Mucosa of rectum (tissue), 2 donors: Measurements from ENCODE around the gene CHST14.

Experiments used
- H3K27ac ChIP-seq, 2 donors: one replicate each; pipeline ENCODE4 v1.7.0; 2013; ENCODE audit warnings: inconsistent platforms in 2 of 2, low read depth in 2 of 2, low read length in 2 of 2
- H3K27me3 ChIP-seq, 2 donors: one replicate each; pipeline ENCODE4 v1.7.0; 2013; ENCODE audit warnings: low read length in 2 of 2; ENCODE audit not compliant: control insufficient read depth in 2 of 2, insufficient read depth in 2 of 2
- H3K36me3 ChIP-seq, 2 donors: one replicate each; pipeline ENCODE4 v1.7.0; 2013; ENCODE audit warnings: low read length in 2 of 2; ENCODE audit not compliant: control insufficient read depth in 2 of 2, insufficient read depth in 2 of 2
- H3K4me1 ChIP-seq, 2 donors: one replicate each; pipeline ENCODE4 v1.7.0; 2013; ENCODE audit warnings: low read length in 2 of 2, mild to moderate bottlenecking in 1 of 2; ENCODE audit not compliant: control insufficient read depth in 2 of 2, insufficient read depth in 2 of 2
- H3K4me3 ChIP-seq, 2 donors: one replicate each; pipeline ENCODE4 v1.7.0; 2013; ENCODE audit warnings: low read length in 2 of 2
- H3K9ac ChIP-seq, 2 donors: one replicate each; pipeline ENCODE4 v1.7.0; 2013; ENCODE audit warnings: low read length in 2 of 2, low read depth in 1 of 2, mild to moderate bottlenecking in 1 of 2
- H3K9me3 ChIP-seq, 2 donors: one replicate each; pipeline ENCODE4 v1.7.0; 2013; ENCODE audit warnings: low read length in 2 of 2; ENCODE audit not compliant: control insufficient read depth in 2 of 2
- donor health status: healthy.
- donor health status: Normal muscosa, but diverticular disease.

The CHST14 gene

GRCh38 chr15:40489274-40490175, 18.7 kb downstream of the CHST14 start:
- no peaks in the 10 kb centered on the region for H3K36me3 ChIP-seq
- H3K27ac ChIP-seq, result no peak overlapping the region
- H3K4me1 ChIP-seq, result no peaks in the 10 kb centered on the region
- no peak overlapping the region for H3K4me3 ChIP-seq
- H3K9me3 ChIP-seq, result no peaks in the 10 kb centered on the region
- H3K27me3 ChIP-seq, result no peaks in the 10 kb centered on the region
- no peak overlapping the region for H3K9ac ChIP-seq

- Histone ChIP-seq H3K36me3 (no peaks in the 10 kb centered on the region), H3K4me3 (no peak overlapping the region), H3K4me1 (no peaks in the 10 kb centered on the region), H3K9me3 (no peaks in the 10 kb centered on the region), H3K27me3 (no peaks in the 10 kb centered on the region), H3K9ac (no peak overlapping the region), H3K27ac (no peak overlapping the region)
These were observed 22.5 kb downstream of the CHST14 start for GRCh38 chr15:40493089-40493840.

- H3K4me1 ChIP-seq, result no peaks in the 10 kb centered on the region
- H3K9me3 ChIP-seq, result no peaks in the 10 kb centered on the region
- H3K27me3 ChIP-seq, result peaks cover 0 to 3% of the 10 kb centered on the region in 2 donors
- H3K27ac ChIP-seq, result no peak overlapping the region
- H3K36me3 ChIP-seq, result no peaks in the 10 kb centered on the region
- no peak overlapping the region for H3K9ac ChIP-seq
- no peak overlapping the region for H3K4me3 ChIP-seq
These were observed 24.7 kb downstream of the CHST14 start for GRCh38 chr15:40495516-40495915.

GRCh38 chr15:40498418-40498817, 27.6 kb downstream of the CHST14 start:
- Histone ChIP-seq H3K27me3 (peaks cover 0 to 6% of the 10 kb centered on the region in 2 donors), H3K9me3 (no peaks in the 10 kb centered on the region), H3K9ac (no peak overlapping the region), H3K4me3 (no peak overlapping the region), H3K4me1 (no peaks in the 10 kb centered on the region), H3K27ac (no peak overlapping the region), H3K36me3 (no peaks in the 10 kb centered on the region)

GRCh38 chr15:40498891-40499290, 28.1 kb downstream of the CHST14 start:
- no peaks in the 10 kb centered on the region for H3K4me1 ChIP-seq
- peaks cover 0 to 10% of the 10 kb centered on the region in 2 donors for H3K27me3 ChIP-seq
- H3K9ac ChIP-seq, result no peak overlapping the region
- H3K36me3 ChIP-seq, result no peaks in the 10 kb centered on the region
- no peak overlapping the region for H3K4me3 ChIP-seq
- no peaks in the 10 kb centered on the region for H3K9me3 ChIP-seq
- H3K27ac ChIP-seq, result no peak overlapping the region

- Histone ChIP-seq H3K4me1 (no peaks in the 10 kb centered on the region), H3K36me3 (no peaks in the 10 kb centered on the region)
These were observed 29.1 kb downstream of the CHST14 start for GRCh38 chr15:40499931-40500330.

GRCh38 chr15:40500568-40501330, 30.0 kb downstream of the CHST14 start:
- H3K27me3 ChIP-seq, result peaks cover 2 to 11% of the 10 kb centered on the region in 2 donors
- no peaks in the 10 kb centered on the region for H3K36me3 ChIP-seq
- no peaks in the 10 kb centered on the region for H3K9me3 ChIP-seq

More at GRCh38 chr15:40499931-40500330, 29.1 kb downstream of the CHST14 start:
- no peak overlapping the region for H3K27ac ChIP-seq
- no peak overlapping the region for H3K9ac ChIP-seq
- H3K27me3 ChIP-seq, result peaks cover under 1 to 10% of the 10 kb centered on the region in 2 donors
- H3K9me3 ChIP-seq, result no peaks in the 10 kb centered on the region
- no peak overlapping the region for H3K4me3 ChIP-seq

GRCh38 chr15:40501487-40501886, 30.7 kb downstream of the CHST14 start:
- Histone ChIP-seq H3K27ac (no peak overlapping the region), H3K9me3 (no peaks in the 10 kb centered on the region), H3K36me3 (no peaks in the 10 kb centered on the region), H3K4me3 (no peak overlapping the region), H3K27me3 (peaks cover 2 to 11% of the 10 kb centered on the region in 2 donors), H3K4me1 (no peaks in the 10 kb centered on the region), H3K9ac (no peak overlapping the region)

More at GRCh38 chr15:40500568-40501330, 30.0 kb downstream of the CHST14 start:
- Histone ChIP-seq H3K4me3 (no peak overlapping the region), H3K9ac (no peak overlapping the region), H3K4me1 (no peaks in the 10 kb centered on the region), H3K27ac (no peak overlapping the region)

- Histone ChIP-seq H3K27me3 (peaks cover 6 to 10% of the 10 kb centered on the region in 2 donors), H3K9me3 (no peaks in the 10 kb centered on the region), H3K4me3 (peak overlapping the region; percentile 36 to 48), H3K27ac (no peak overlapping the region), H3K4me1 (peaks cover 9 to 16% of the 10 kb centered on the region in 2 donors), H3K36me3 (no peaks in the 10 kb centered on the region), H3K9ac (peak overlapping the region in 1 of 2 donors; percentile 57)
These were observed 36.3 kb downstream of the CHST14 start for GRCh38 chr15:40506964-40507571.
